Measurements from ENCODE around the gene TMEM145.
A peak's percentile ranks its signal among the peaks of the same experiment; 100 is the strongest.

Gene TMEM145

GRCh38 chr19:42284066-42284501 is 29.0 kb upstream of the TMEM145 start:
- POLR2A ChIA-PET, result interaction anchor here (1.9 kb wide), 1 partner anchor 14 kb away, joined by 6 read pairs; no protein-coding TSS in a partner anchor
- H3K4me3 ChIP-seq (ENCODE audit: low read depth, low read length), result peak overlapping the region; percentile 69
- DNase-seq (ENCODE audit: low read depth, low spot score), result no peak

GRCh38 chr19:42284591-42285341 is 28.3 kb upstream of the TMEM145 start:
- DNase-seq (ENCODE audit: low read depth, low spot score), result no peak
- ChIA-PET CTCF (interaction anchor here (1.0 to 5.1 kb wide), 6 partner anchors 9 to 45 kb away, joined by 3 to 48 read pairs (median 4); no protein-coding TSS in a partner anchor), POLR2A (interaction anchor here (1.9 kb wide), 1 partner anchor 14 kb away, joined by 6 read pairs; no protein-coding TSS in a partner anchor)
- TF ChIP-seq, protein P1, sequence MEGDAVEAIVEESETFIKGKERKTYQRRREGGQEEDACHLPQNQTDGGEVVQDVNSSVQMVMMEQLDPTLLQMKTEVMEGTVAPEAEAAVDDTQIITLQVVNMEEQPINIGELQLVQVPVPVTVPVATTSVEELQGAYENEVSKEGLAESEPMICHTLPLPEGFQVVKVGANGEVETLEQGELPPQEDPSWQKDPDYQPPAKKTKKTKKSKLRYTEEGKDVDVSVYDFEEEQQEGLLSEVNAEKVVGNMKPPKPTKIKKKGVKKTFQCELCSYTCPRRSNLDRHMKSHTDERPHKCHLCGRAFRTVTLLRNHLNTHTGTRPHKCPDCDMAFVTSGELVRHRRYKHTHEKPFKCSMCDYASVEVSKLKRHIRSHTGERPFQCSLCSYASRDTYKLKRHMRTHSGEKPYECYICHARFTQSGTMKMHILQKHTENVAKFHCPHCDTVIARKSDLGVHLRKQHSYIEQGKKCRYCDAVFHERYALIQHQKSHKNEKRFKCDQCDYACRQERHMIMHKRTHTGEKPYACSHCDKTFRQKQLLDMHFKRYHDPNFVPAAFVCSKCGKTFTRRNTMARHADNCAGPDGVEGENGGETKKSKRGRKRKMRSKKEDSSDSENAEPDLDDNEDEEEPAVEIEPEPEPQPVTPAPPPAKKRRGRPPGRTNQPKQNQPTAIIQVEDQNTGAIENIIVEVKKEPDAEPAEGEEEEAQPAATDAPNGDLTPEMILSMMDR (IDR thresholded peaks at IDR 0.05; ENCODE audit: insufficient read depth, low read length, missing control alignments), result no peak
- peak overlapping the region; percentile 69 for H3K4me3 ChIP-seq (ENCODE audit: low read depth, low read length)

More at GRCh38 chr19:42284066-42284501, 29.0 kb upstream of the TMEM145 start:
- TF ChIP-seq, protein P1 (IDR thresholded peaks at IDR 0.05; ENCODE audit: insufficient read depth, low read length, missing control alignments), result no peak
- CTCF ChIA-PET, result interaction anchor here (2.3 to 5.1 kb wide), 2 partner anchors 13 to 38 kb away, joined by 17 to 48 read pairs; no protein-coding TSS in a partner anchor

DNA sequence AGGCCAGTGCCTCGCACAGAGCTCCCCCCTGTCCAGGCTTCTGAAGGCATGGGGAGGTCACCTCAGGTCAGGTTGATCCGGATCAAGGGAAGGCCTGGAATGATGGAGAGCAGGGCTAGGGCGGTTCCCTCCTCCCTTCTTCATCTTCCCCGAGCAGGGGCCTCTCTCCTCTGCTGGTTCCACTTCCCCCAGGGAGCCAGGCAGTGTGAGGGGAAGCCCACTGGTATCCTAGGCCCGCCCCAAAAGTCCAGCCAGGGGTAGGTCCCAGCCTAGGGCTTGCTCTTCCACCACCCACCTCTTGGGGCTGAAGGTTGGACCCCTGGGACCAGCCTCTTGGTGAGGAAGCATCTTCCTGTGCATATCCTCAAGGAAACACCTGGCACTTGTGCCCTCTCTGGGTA is 27.6 kb upstream of the TMEM145 start:
- no peak for DNase-seq (ENCODE audit: low read depth, low spot score)
- H3K4me3 ChIP-seq (ENCODE audit: low read depth, low read length), result peak overlapping the region; percentile 69
- ChIA-PET POLR2A (interaction anchor here (1.9 kb wide), 1 partner anchor 15 kb away, joined by 6 read pairs; no protein-coding TSS in a partner anchor), CTCF (interaction anchor here (1.0 to 5.1 kb wide), 6 partner anchors 8 to 45 kb away, joined by 3 to 48 read pairs (median 4); no protein-coding TSS in a partner anchor)
- TF ChIP-seq, protein P1 (IDR thresholded peaks at IDR 0.05; ENCODE audit: insufficient read depth, low read length, missing control alignments), result no peak

- peak overlapping the region; percentile 69 for H3K4me3 ChIP-seq (ENCODE audit: low read depth, low read length)
- ChIA-PET POLR2A (interaction anchor here (1.9 kb wide), 1 partner anchor 15 kb away, joined by 6 read pairs; no protein-coding TSS in a partner anchor), CTCF (interaction anchor here (1.3 to 5.1 kb wide), 5 partner anchors 11 to 46 kb away, joined by 3 to 48 read pairs (median 4); no protein-coding TSS in a partner anchor)
- TF ChIP-seq, protein P1 (IDR thresholded peaks at IDR 0.05; ENCODE audit: insufficient read depth, low read length, missing control alignments), result no peak
- DNase-seq (ENCODE audit: low read depth, low spot score), result no peak
Measured at GRCh38 chr19:42285988-42286348, 27.1 kb upstream of the TMEM145 start.

DNA sequence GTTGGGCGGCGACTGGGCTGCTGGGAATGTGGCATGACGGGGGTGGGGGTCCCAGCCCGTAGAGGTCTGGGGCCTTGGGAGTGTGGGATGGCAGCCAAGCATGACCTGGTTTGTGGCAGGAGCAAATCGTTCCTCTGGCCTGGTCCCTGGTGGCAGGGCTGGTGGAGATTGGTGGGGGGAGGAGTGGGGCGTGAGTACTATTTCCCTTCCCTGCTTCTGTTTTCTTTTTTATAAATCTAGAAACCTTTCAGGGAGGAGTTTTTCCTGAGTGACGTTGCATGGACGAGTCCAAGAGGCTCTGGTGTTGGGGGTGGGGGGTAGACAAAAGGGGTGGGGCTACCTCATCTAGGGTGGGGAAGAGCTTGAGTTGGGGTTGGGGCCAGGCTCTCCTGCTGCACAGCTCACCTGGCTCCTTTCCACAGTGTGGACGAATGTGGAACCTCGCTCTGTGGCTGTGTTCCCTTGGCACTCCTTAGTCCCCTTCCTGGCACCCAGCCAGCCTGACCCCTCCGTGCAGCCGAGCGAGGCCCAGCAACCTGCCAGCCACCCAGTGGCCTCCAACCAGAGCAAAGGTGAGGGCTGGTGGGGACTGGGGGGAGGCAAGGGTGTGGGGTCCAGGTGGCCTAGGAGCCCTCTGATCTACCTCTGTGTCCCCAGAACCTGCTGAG is 26.6 kb upstream of the TMEM145 start:
- TF ChIP-seq, protein P1 (IDR thresholded peaks at IDR 0.05; ENCODE audit: insufficient read depth, low read length, missing control alignments), result no peak
- DNase-seq (ENCODE audit: low read depth, low spot score), result no peak
- POLR2A ChIA-PET, result no interaction called here
- peak overlapping the region; percentile 69 for H3K4me3 ChIP-seq (ENCODE audit: low read depth, low read length)
- CTCF ChIA-PET, result interaction anchor here (5.1 kb wide), 1 partner anchor 10 kb away, joined by 48 read pairs; no protein-coding TSS in a partner anchor
